ENCODE data around the gene C11orf87. TPM values are rescaled to one million over a fixed set of nuclear protein-coding genes. Genes with fewer than 3 reads are reported as not detected.

The C11orf87 gene
- total and polyA plus RNA-seq, 2 of the 13 experiments (the other 11 are each of a cell fraction or from before 2014, with no cell fraction given) = not detected

DNA sequence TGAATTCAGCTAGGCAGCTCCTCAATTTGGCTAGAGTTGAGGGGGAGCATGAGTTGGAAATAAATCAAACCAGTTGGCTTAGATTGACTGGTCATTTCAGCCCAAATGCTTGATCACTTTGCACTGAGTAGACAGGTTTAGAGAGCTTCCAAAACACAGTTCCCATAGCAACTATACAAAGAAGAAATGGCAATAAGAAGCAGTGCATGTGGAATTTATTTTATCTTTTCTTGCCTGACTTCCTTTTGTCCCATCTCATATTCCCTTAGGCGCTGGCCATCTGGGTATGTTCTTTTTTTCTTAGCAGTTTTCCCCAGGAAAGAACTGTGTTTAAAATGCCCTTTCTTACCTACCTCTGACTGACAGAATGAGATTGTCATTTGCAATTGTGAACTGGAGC is 38.7 kb upstream of the C11orf87 start:
- Histone ChIP-seq H3K4me2 (ENCODE audit: low read depth, low read length) (no peak overlapping the region), H3K4me3 (replicated peaks in 1 of 3; ENCODE audit: insufficient read depth in 1 of 3, low read depth in 2 of 3, low read length in 3 of 3) (no peak overlapping the region), H3K9me3 (ENCODE audit: low read length) (no peaks in the 10 kb centered on the region), H3K27me3 (ENCODE audit: control insufficient read depth in 1 of 2, insufficient read depth in 2 of 2, low read length in 2 of 2) (no peaks in the 10 kb centered on the region), H2AFZ (ENCODE audit: low read length) (no peak overlapping the region), H3K9ac (ENCODE audit: insufficient read depth, low read depth, low read length) (no peak overlapping the region), H3K79me2 (ENCODE audit: insufficient read depth, low read length) (no peaks in the 10 kb centered on the region), H3K36me3 (replicated peaks in 1 of 2; ENCODE audit: control insufficient read depth in 1 of 2, insufficient read depth in 2 of 2, low read length in 2 of 2) (no peaks in the 10 kb centered on the region), H3K27ac (ENCODE audit: extremely low read length, insufficient read depth, low read length) (no peak overlapping the region), H3K4me1 (ENCODE audit: insufficient read depth, low read length) (no peaks in the 10 kb centered on the region), H4K20me1 (ENCODE audit: insufficient read depth, low read length) (no peaks in the 10 kb centered on the region)
- TF ChIP-seq TOE1 (CRISPR knock-in tag; IDR thresholded peaks at IDR 0.05) (no peak), SKI (IDR thresholded peaks at IDR 0.05; ENCODE audit: partially characterized antibody) (no peak), ZNF547 (CRISPR knock-in tag; IDR thresholded peaks at IDR 0.05) (no peak)
- ChIA-PET CTCF (ENCODE audit: low intra/inter-chr PET ratio, low total read pairs) (no interaction called here), POLR2A (no interaction called here)
- BruUV-seq (replicated peaks) = no TSS peak
- 0% methylated on average over 1 of the region's 1 CpG for WGBS (ENCODE audit: low lambda C conversion rate)
- DNase-seq (ENCODE audit: low spot score) = no peak
- ATAC-seq = no peak
- intact Hi-C loops (cut with micrococcal nuclease; ENCODE audit: unreplicated experiment) (no loop called here), in situ Hi-C loops (cut with HindIII; ENCODE audit: extremely low pct_ligation_motif_present, low pct_unique_long_range_greater_than_20kb) (no loop called here)
- no peak for FAIRE-seq

DNA sequence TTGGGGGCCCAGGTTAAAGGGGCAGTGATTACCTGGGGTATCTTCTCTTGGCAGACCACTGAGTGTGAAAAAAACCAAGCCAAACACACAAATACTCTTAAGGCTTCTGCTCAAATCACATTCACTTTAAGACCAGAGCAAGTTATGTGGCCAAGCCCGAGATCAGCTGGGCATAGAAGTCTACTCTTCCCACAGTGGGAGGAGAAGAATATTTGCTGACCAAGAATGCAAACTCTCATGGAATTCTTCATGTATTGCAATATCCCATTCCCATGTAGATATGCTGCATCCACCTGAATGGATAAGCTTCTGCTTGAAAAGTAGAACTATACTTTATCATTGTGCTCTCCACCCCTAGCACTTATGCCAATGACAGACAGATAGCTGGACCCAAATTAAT is 37.1 kb upstream of the C11orf87 start:
- Histone ChIP-seq H3K4me3 (replicated peaks in 1 of 3; ENCODE audit: insufficient read depth in 1 of 3, low read depth in 2 of 3, low read length in 3 of 3) (no peak overlapping the region), H4K20me1 (ENCODE audit: insufficient read depth, low read length) (no peaks in the 10 kb centered on the region), H3K9ac (ENCODE audit: insufficient read depth, low read depth, low read length) (no peak overlapping the region), H2AFZ (ENCODE audit: low read length) (no peak overlapping the region), H3K27me3 (ENCODE audit: control insufficient read depth in 1 of 2, insufficient read depth in 2 of 2, low read length in 2 of 2) (no peaks in the 10 kb centered on the region), H3K4me1 (ENCODE audit: insufficient read depth, low read length) (no peaks in the 10 kb centered on the region), H3K79me2 (ENCODE audit: insufficient read depth, low read length) (no peaks in the 10 kb centered on the region), H3K4me2 (ENCODE audit: low read depth, low read length) (no peak overlapping the region), H3K9me3 (ENCODE audit: low read length) (no peaks in the 10 kb centered on the region), H3K36me3 (replicated peaks in 1 of 2; ENCODE audit: control insufficient read depth in 1 of 2, insufficient read depth in 2 of 2, low read length in 2 of 2) (no peaks in the 10 kb centered on the region), H3K27ac (ENCODE audit: extremely low read length, insufficient read depth, low read length) (no peak overlapping the region)
- DNase-seq (ENCODE audit: low spot score) (no peak), FAIRE-seq (no peak), ATAC-seq (no peak)
- 0% methylated on average over 1 of the region's 1 CpG for WGBS (ENCODE audit: low lambda C conversion rate)
- POLR2A ChIA-PET = no interaction called here
- CTCF ChIA-PET (ENCODE audit: low intra/inter-chr PET ratio, low total read pairs) = no interaction called here
- in situ Hi-C loops (cut with HindIII; ENCODE audit: extremely low pct_ligation_motif_present, low pct_unique_long_range_greater_than_20kb) (no loop called here), intact Hi-C loops (cut with micrococcal nuclease; ENCODE audit: unreplicated experiment) (no loop called here)
- TF ChIP-seq MYNN (CRISPR knock-in tag; IDR thresholded peaks at IDR 0.05; ENCODE audit: low read depth) = no peak
- TF ChIP-seq ZNF20 (CRISPR knock-in tag; IDR thresholded peaks at IDR 0.05) = no peak
- no peak for TF ChIP-seq ZNF138 (CRISPR knock-in tag; IDR thresholded peaks at IDR 0.05; ENCODE audit: low read depth)
- no TSS peak for BruUV-seq (replicated peaks)
